ENCODE measurements around the gene CAPNS1. TPM values are rescaled to one million over a fixed set of nuclear protein-coding genes. Genes with fewer than 3 reads are reported as not detected.
A peak's percentile ranks its signal among the peaks of the same experiment; 100 is the strongest.
"Not testable (repeated sequence)": the region's sequence is repeated elsewhere in the genome, so short reads cannot be mapped to it uniquely, and the experiment has no call there.

CAPNS1 gene
- total RNA-seq, 1 donor from 2014 or later = 98.6 TPM

DNA sequence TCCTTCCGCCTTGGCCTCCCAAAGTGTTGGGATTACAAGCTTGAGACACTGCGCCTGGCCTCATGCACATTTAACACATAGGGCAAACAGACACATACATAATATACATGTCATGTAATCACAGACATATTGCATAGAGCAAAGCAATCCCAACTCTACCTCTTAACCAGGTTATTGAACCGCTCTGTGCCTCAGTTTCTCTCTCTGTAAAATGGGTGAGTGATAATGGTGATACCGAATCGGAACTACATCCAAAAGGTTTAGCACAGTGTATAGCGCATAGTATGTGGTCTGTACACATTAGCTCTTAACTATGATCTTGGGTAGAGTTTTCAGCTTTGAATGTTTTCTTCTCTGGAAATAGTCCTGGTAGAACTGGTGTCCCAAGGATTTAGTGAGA is 4.8 kb downstream of the CAPNS1 start:
- DNase-seq (ENCODE audit: low spot score in 2 of 2) = no peak
- no peak for FAIRE-seq

GRCh38 chr19:36149673-36150406 is 10.0 kb downstream of the CAPNS1 start:
- DNase-seq (ENCODE audit: low spot score in 2 of 2) (no peak), FAIRE-seq (no peak)

- peak in 1 of 2 donors; percentile 22 for DNase-seq (ENCODE audit: low spot score in 2 of 2)
Observed at GRCh38 chr19:36150586-36150985, 10.7 kb downstream of the CAPNS1 start.

DNA sequence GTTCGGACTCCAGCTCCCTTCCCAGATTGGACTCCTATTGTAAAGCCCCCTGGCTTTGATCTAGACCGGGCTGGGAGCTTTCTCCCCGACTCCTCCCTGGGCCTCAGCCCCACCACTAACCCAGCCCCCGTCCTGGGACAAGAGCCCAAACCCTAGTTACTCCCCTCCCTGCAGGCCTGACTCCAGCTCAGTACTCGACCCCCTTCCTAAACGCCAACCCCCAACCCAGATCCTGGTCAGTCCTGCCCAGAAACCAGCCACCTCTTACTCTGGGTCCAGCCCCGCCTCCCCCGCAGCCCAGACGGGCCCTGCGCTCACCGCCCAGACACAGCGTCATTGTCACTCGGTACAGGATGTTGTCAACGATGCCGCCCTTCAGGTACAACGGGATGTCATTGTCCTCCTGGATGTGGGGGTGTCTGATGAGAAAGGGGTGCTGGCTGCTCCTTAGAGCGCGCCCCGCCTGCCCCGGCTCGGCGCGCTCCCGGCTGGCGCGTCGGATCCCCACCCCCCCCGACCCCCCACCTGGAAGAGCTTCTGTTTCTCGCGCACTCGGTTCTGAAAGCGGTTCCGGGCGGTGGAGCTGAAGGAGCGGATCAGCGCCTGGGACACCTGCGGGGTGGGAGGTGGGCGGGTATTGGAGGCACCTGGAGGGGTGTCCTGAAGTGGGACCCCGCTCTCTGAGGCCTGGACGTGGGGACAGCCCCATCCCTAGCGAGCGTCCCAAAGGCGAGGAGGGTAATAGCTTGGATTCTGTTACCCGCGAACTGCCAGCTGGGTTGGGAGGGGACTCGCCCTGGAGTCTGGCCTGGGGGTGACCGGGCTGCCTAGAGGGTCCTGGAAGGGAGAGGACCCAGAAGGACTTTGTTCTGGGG is 11.5 kb downstream of the CAPNS1 start:
- FAIRE-seq (no peak), DNase-seq (ENCODE audit: low spot score in 2 of 2) (peak; percentile 60 to 61)

More at GRCh38 chr19:36150586-36150985, 10.7 kb downstream of the CAPNS1 start:
- FAIRE-seq = no peak

DNA sequence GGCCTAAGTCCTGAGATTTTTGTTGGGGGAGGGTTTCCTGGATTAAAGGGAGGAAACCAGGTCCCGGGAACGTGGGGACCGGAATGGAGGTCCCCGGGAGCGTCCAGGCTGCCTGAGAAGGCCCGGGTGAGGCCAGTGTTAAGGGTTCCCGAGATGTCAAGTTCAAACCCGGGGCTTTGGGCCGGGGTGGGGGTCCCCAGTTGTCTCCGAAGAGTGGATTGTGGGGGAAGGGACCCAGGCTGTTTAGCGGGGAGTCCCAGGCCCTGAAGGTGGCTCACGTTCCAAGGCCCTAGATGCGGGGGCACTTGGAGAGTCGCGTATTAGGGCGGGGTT is 12.1 kb downstream of the CAPNS1 start:
- peak in 1 of 2 donors; percentile 67 for DNase-seq (ENCODE audit: low spot score in 2 of 2)

GRCh38 chr19:36152352-36153091 is 12.7 kb downstream of the CAPNS1 start, which contains the start of gene COX7A1:
COX7A1 (minus strand) TSS chr19:36152447; CDS start chr19:36152407, 40 bp downstream.
- no peak for FAIRE-seq

More for the DNA sequence above, 12.1 kb downstream of the CAPNS1 start:
- no peak for FAIRE-seq

DNA sequence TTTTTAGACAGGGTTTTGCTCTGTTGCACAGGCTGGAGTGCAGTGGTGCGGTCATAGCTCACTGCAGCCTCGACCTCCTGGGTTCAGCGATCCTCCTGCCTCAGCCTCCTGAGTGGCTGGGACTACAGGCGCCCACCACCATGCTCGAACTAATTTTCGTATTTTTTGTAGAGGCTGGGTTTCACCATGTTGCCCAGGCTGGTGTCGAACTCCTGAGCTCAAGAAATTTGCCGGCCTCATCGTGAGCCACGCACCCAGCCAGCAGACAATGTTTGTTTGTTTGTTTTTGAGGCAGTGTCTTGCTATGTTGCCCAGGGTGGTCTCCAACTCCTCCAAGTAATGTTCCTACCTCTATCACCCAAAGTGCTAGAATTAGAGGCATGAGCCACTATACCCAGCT is 13.3 kb downstream of the CAPNS1 start:
- DNase-seq (ENCODE audit: low spot score in 2 of 2) (no peak), FAIRE-seq (no peak)

More at GRCh38 chr19:36152352-36153091, 12.7 kb downstream of the CAPNS1 start, which contains the start of gene COX7A1:
- peak; percentile 37 to 74 for DNase-seq (ENCODE audit: low spot score in 2 of 2)

DNA sequence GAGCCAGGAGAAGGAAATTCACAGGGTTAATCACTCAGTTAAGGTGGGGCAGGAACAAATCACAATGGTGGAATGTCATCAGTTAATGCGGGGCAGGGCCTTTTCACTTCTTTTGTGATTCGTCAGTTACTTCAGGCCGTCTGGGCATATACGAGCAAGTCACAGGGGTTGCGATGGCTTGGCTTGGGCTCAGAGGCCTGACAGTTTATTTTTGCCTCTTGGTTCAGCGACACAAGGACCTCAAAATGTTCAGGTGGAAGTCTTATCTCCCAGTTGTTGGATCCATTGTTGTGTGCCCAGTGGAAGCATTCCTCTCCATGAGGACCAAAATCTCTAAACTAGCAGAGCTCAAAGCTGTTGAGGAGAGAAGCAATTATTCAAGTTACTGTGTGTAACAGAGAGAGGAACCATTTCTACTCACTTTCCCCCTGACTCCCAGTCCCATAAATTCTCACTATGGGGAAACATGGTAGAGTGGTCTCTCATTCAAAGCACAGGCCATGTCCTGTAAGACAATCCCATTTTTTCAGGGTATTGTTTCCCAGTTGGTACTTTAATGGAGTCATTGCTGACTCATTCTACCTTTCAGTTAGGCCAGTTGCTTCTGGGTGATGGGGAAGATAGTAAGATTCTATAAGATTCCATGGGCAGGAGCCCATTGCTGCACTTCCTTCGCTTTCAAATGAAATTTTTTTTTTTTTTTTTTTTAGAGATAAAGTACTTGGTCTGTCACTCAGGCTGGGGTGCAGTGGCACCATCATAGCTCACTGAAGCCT is 21.1 kb downstream of the CAPNS1 start:
- FAIRE-seq (no peak), DNase-seq (ENCODE audit: low spot score in 2 of 2) (no peak)

DNA sequence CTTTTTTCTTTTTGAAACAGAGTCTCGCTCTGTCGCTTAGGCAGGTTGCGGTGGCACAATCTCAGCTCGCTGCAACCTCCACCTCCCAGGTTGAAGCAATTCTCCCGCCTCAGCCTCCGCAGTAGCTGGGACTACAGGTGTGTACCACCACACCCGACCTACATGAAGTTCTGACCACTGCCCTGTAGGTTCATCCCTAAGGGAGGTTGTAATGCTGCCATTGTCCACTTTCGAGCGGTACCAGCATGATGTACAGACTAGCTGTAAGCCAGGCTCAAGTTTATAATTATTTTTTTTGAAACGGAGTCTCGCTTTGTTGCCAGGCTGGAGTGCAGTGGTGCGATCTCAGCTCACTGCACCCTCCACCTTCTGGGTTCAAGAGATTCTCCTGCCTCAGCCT is 23.9 kb downstream of the CAPNS1 start:
- no peak for FAIRE-seq
- DNase-seq (ENCODE audit: low spot score in 2 of 2) = no peak

DNA sequence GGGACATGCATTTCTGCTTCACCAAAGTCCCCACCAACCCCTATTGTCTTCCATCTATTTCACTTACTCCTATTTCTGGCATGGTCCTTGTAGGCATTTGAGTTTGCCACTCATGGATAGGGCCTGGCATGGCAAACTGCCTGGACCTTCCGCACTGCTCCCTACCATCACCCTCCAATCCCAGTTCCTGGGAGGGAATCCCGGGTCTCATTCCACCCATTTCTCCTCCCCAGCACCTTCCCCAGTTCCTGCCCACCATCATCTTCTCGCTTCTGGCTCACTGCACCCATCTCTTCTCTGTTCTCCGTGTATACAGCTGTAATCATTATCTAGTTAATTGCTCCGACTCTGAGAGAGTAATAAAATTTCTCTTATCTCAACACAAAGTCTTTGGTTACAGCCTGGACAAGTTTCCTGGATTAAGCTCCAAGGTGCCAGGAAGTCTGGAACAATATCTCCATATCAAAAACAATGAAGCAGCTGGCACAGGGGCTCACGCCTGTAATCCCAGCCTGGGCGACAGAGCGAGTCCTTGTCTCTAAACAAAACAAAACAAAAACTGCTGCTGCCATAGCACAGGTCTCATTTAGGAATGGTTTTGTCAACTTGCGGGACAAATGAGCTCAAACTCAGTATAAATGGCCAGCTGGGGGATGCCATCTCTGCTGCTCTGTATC is 29.4 kb downstream of the CAPNS1 start:
- FAIRE-seq = no peak
- no peak for DNase-seq (ENCODE audit: low spot score in 2 of 2)

DNA sequence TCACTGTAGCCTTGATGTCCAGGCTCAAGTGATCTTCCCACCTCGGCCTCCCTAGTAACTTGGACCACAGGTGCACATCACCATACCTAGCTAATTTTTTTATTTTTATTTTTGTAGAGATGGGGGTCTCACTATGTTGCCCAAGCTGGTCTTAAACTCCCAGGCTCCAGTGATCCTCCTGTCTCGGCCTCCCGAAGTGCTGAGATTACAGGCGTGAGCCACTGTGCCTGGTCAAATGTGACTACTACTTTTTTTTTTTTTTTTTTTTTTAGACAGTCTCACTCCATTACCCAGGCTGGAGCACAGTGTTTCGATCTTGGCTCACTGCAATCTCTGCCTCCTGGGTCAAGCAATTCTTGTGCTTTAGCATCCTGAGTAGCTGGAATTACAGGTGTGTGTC is 33.0 kb downstream of the CAPNS1 start:
- DNase-seq (ENCODE audit: low spot score in 2 of 2) = no peak
- FAIRE-seq = no peak

DNA sequence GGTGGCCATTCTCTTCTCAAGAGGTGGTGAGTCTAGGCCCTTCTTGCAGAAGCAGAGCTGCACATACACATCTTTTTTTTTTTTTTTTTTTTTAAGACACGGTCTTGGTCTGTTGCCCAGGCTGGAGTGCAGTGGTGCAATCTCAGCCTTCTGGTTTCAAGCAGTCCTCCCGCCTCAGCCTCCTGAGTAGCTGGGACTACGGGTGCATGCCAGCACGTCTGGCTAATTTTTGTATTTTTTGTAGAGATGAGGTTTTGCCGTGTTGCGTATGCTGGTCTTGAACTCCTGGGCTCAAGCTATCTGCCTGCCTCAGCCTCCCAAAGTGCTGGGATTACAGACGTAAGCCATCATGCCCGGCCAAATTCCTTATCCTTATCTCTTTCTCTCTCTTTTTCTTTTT is 34.0 kb downstream of the CAPNS1 start:
- FAIRE-seq = not testable (repeated sequence)

DNA sequence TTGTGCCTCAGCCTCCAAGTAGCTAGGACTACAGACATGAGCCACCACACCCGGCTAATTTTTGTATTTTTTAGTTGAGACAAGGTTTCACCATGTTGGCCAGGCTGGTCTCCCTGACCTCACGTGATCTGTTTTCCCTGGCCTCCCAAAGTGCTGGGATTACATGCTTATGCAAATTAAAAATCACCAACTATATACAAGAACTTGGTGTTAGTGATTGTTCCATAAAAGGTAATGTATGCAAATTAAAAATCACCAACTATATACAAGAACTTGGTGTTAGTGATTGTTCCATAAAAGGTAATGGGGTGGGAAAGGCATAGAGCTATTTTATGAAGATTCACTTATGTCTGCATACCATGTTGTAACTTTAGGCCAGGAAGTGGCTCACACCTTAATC is 39.2 kb downstream of the CAPNS1 start:
- not testable (repeated sequence) for DNase-seq (ENCODE audit: low spot score in 2 of 2); FAIRE-seq

More for the DNA sequence above, 34.0 kb downstream of the CAPNS1 start:
- DNase-seq (ENCODE audit: low spot score in 2 of 2) = not testable (repeated sequence)

DNA sequence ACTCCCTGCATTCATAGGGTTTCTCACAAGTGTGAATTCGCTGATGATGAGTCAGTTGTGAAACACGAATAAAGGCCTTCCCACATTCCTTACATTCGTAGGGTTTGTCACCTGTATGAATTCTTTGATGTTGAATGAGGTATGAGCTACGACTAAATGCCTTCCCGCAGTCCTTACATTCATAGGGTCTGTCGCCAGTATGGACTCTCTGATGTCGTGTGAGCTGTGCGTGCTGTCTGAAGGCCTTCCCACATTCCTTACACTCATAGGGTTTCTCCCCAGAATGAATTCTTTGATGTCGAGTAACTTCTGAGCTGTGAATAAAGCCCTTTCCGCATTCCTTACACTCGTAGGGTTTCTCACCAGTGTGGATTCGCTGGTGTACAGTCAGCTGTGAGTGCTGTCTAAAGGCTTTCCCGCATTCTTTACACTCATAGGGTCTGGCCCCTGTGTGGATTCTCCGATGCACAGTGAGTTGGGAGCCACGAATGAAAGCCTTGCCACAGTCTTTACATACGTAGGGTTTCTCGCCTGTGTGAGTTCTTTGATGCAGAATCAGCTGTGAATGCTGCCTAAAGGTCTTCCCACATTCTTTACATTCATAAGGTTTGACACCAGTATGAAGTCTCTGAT is 42.9 kb downstream of the CAPNS1 start:
- DNase-seq (ENCODE audit: low spot score in 2 of 2) (no peak), FAIRE-seq (no peak)

DNA sequence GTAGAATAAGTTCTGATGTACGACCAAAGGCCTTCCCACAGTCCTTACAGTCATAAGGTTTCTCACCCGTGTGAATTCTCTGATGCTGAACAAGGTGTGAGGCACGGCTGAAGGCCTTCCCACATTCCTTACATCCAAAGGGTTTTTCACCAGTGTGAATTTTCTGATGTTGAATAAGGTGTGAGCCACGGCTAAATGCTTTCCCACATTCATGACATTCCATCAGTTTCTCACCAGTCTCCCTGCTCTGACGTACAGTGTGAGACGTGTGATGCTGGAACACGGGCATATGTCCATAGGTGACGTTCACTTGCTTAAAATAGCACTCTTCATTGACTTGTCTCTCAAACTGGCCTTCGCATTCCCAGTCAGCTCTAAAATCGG is 43.4 kb downstream of the CAPNS1 start:
- FAIRE-seq (no peak), DNase-seq (ENCODE audit: low spot score in 2 of 2) (no peak)

GRCh38 chr19:36186722-36187121 is 46.9 kb downstream of the CAPNS1 start:
- not testable (repeated sequence) for FAIRE-seq; DNase-seq (ENCODE audit: low spot score in 2 of 2)

- DNase-seq (ENCODE audit: low spot score in 2 of 2) (no peak), FAIRE-seq (no peak)
Observed at GRCh38 chr19:36196249-36196648, 56.4 kb downstream of the CAPNS1 start.

GRCh38 chr19:36198119-36198518 is 58.3 kb downstream of the CAPNS1 start:
- peak; percentile 96 for FAIRE-seq
- no peak for DNase-seq (ENCODE audit: low spot score in 2 of 2)

All from frontal cortex (tissue), 4 donors.